Lower leg skin (tissue), 4 donors: ENCODE data around the gene CTIF. TPM values are rescaled to one million over a fixed set of nuclear protein-coding genes. Genes with fewer than 3 reads are reported as not detected.

Source experiments
- DNase-seq, 2 donors: peaks; one replicate each; pipeline ENCODE4 v3.0.0-alpha.2; 2019; ENCODE audit warnings: low spot score in 2 of 2
- H3K4me3 ChIP-seq: fragments of 200-600 bp; sonication (generic); 2 replicates; pipeline ENCODE4 v1.5.1; 2017; ENCODE audit warnings: mild to moderate bottlenecking, low read depth; ENCODE audit not compliant: poor library complexity, severe bottlenecking
- POLR2A ChIP-seq, 2 donors: fragments of 450-650 bp; IDR thresholded peaks; one replicate each; pipeline ENCODE4 v1.6.1; 2016 to 2017; ENCODE audit warnings: antibody characterized with exemption in 2 of 2, mild to moderate bottlenecking in 1 of 2, moderate library complexity in 1 of 2
- WGBS, 2 donors: methylation state at CpG; one replicate each; pipeline ENCODE4 v1.1.5; 2018; 5-methylcytosine and 5-hydroxymethylcytosine counted together
- intact Hi-C: fragments of 100-400 bp; cut with DNase I; formaldehyde crosslinking; loops from one replicate; pipeline ENCODE4 v1.15.0; 2023; ENCODE audit warnings: low total_unique reads
- total RNA-seq, 4 donors: library from RNA; depleted of rRNA; stranded (reverse); fragments of >200 nt; gene quantifications; one replicate each; pipeline ENCODE4 v1.1.0, GENCODE V29; 2016
- TF ChIP-seq, protein P1 (sequence below), 3 donors: fragments of 450-650 bp; IDR thresholded peaks; one replicate each; pipeline ENCODE4 v1.5.1; 2016; ENCODE audit warnings: antibody characterized with exemption in 3 of 3, mild to moderate bottlenecking in 3 of 3, moderate library complexity in 2 of 3

CTIF gene
- total RNA-seq, 4 donors from 2014 or later = 22.6 to 44.0 (median 30.2) TPM

- no peak for DNase-seq
- intact Hi-C loops = no loop called here
- 74 to 77% methylated on average over 12 of the region's 12 CpGs for WGBS, 2 donors
- H3K4me3 ChIP-seq = no peak overlapping the region
- no peak for TF ChIP-seq POLR2A (IDR thresholded peaks at IDR 0.05)
- TF ChIP-seq, protein P1, sequence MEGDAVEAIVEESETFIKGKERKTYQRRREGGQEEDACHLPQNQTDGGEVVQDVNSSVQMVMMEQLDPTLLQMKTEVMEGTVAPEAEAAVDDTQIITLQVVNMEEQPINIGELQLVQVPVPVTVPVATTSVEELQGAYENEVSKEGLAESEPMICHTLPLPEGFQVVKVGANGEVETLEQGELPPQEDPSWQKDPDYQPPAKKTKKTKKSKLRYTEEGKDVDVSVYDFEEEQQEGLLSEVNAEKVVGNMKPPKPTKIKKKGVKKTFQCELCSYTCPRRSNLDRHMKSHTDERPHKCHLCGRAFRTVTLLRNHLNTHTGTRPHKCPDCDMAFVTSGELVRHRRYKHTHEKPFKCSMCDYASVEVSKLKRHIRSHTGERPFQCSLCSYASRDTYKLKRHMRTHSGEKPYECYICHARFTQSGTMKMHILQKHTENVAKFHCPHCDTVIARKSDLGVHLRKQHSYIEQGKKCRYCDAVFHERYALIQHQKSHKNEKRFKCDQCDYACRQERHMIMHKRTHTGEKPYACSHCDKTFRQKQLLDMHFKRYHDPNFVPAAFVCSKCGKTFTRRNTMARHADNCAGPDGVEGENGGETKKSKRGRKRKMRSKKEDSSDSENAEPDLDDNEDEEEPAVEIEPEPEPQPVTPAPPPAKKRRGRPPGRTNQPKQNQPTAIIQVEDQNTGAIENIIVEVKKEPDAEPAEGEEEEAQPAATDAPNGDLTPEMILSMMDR (IDR thresholded peaks at IDR 0.05) = no peak
Observed at GRCh38 chr18:48719974-48720654, 181.3 kb downstream of the CTIF start.

DNA sequence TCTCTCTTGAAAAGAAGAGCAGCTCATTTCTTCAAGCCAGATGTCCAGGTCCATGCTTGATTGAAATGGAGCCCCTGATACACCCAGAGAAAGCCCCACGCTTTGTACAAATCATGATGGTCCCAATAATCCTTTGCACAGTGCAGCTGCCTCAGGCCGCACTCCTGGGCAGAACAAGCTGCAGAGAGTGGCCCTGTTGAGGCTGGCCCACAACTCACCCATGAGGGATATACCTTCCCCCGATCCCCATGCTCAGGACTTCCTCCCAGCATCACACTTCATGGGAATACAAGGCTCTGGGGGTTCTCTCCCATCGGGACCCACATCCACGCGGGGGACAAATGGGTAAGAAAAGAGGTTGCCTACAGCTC is 181.8 kb downstream of the CTIF start:
- WGBS, 2 donors = 89 to 93% methylated on average over 6 of the region's 6 CpGs
- intact Hi-C loops = no loop called here
- no peak for DNase-seq

GRCh38 chr18:48721312-48721711 is 182.5 kb downstream of the CTIF start:
- 67 to 75% methylated on average over 8 of the region's 8 CpGs for WGBS, 2 donors
- no peak for TF ChIP-seq POLR2A (IDR thresholded peaks at IDR 0.05)
- TF ChIP-seq, protein P1 (IDR thresholded peaks at IDR 0.05) = no peak
- H3K4me3 ChIP-seq = no peak overlapping the region
- DNase-seq = no peak
- intact Hi-C loops = no loop called here

More for the DNA sequence above, 181.8 kb downstream of the CTIF start:
- no peak overlapping the region for H3K4me3 ChIP-seq
- TF ChIP-seq, protein P1 (IDR thresholded peaks at IDR 0.05) = no peak
- no peak for TF ChIP-seq POLR2A (IDR thresholded peaks at IDR 0.05)

DNA sequence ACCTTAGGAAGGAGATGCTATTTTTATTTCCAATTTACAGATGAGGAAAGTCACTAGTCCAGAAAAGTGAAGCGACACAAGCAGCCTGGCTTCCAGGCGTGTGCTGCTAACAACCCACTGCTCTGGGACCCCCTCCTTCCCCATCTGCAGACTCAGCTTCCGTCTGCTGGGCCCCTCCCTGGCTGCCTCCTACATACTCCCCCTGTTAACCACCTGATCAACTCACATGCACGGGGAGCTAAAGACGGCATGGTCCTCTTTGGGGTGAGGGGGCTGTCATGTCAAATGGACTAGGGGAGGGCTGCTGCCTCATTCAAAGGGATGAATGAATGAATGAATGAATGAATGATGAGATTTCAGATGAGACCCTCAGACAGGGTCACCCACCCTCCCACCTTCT is 184.2 kb downstream of the CTIF start:
- DNase-seq = no peak
- intact Hi-C loops = no loop called here
- TF ChIP-seq, protein P1 (IDR thresholded peaks at IDR 0.05) = no peak
- no peak for TF ChIP-seq POLR2A (IDR thresholded peaks at IDR 0.05)
- 94 to 97% methylated on average over 5 of the region's 5 CpGs for WGBS, 2 donors
- H3K4me3 ChIP-seq = no peak overlapping the region

DNA sequence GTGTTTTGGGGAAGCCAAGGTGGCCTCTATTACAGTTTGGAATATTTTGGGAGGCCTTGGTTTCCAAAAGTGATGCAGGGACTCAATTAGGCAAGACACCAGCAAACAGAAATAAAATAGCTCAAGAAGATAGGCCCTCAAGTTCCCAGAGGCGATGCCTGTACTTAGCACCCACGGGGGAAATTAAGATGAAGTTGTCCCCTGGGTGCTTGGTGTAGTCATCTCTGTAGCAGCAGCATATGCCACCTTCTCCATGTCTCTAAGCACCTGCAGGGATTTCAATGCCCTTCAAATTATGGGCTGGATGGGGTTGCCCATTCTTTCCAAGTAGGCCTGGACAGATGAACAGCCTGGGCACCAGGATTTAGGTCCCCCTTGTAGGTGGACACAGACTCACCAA is 185.0 kb downstream of the CTIF start:
- intact Hi-C loops = no loop called here
- no peak overlapping the region for H3K4me3 ChIP-seq
- 92 to 94% methylated on average over 2 of the region's 2 CpGs for WGBS, 2 donors
- TF ChIP-seq POLR2A (IDR thresholded peaks at IDR 0.05) = no peak
- TF ChIP-seq, protein P1 (IDR thresholded peaks at IDR 0.05) = no peak
- DNase-seq = no peak

DNA sequence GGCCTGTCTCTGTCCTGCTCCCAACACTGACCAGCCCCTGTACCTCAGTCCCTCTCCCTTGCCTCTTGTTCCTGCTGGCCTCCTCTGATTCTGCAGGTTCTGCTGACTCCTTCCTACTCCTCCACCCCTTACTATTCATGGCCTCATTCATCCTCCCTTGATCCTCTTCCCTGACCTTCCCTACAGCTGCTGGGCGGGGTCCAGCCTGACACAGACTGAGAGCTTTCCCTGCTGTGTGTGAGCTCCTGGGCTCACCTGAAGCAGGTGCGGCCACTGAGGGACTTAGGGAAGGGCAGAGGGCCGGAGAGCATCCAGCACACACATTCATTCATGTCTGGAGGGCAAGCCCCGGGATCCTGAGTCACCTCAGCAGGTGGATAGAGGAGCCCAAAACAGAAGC is 185.6 kb downstream of the CTIF start:
- no peak for DNase-seq
- WGBS, 2 donors = 62 to 77% methylated on average over 4 of the region's 4 CpGs
- no peak overlapping the region for H3K4me3 ChIP-seq
- intact Hi-C loops = no loop called here
- TF ChIP-seq, protein P1 (IDR thresholded peaks at IDR 0.05) = no peak
- TF ChIP-seq POLR2A (IDR thresholded peaks at IDR 0.05) = no peak
